Smooth muscle cell (in vitro differentiated cells): ENCODE data around the gene IL15. TPM values are rescaled to one million over a fixed set of nuclear protein-coding genes. Genes with fewer than 3 reads are reported as not detected.

Experiments
- DNase-seq: peaks from one replicate; lab custom pipeline; 2025; ENCODE audit not compliant: unreplicated experiment; lab: John Stamatoyannopoulos, UW
- H2AFZ ChIP-seq: fragments of 200-600 bp; sonication (generic); 2 replicates; pipeline ENCODE4 v1.6.0; 2016; ENCODE audit warnings: antibody characterized with exemption, low read depth, mild to moderate bottlenecking
- H3F3A ChIP-seq: fragments of 200-600 bp; sonication (generic); 2 replicates; pipeline ENCODE4 v1.6.0; 2017; ENCODE audit warnings: antibody characterized with exemption, low read depth
- H3K27ac ChIP-seq: fragments of 200-600 bp; sonication (generic); 2 replicates; pipeline ENCODE4 v1.5.1; 2016; ENCODE audit warnings: low read depth, mild to moderate bottlenecking
- H3K27me3 ChIP-seq: fragments of 200-600 bp; sonication (generic); 2 replicates; pipeline ENCODE4 v1.6.1; 2016; ENCODE audit warnings: low read depth, mild to moderate bottlenecking
- H3K36me3 ChIP-seq: fragments of 200-600 bp; sonication (generic); 2 replicates; pipeline ENCODE4 v1.5.1; 2016; ENCODE audit warnings: low read depth
- H3K4me1 ChIP-seq: fragments of 200-600 bp; sonication (generic); 2 replicates; pipeline ENCODE4 v1.5.1; 2016; ENCODE audit warnings: low read depth
- H3K4me2 ChIP-seq: fragments of 200-600 bp; sonication (generic); 2 replicates; pipeline ENCODE4 v1.6.0; 2016; ENCODE audit warnings: mild to moderate bottlenecking
- H3K4me3 ChIP-seq: fragments of 200-600 bp; sonication (generic); 2 replicates; pipeline ENCODE4 v1.5.1; 2016; ENCODE audit warnings: mild to moderate bottlenecking
- H3K79me2 ChIP-seq: fragments of 200-600 bp; sonication (generic); 2 replicates; pipeline ENCODE4 v1.6.0; 2016; ENCODE audit warnings: low read depth, mild to moderate bottlenecking
- H3K9ac ChIP-seq: fragments of 200-600 bp; sonication (generic); 2 replicates; pipeline ENCODE4 v1.6.0; 2016; ENCODE audit warnings: low read depth
- H3K9me3 ChIP-seq: fragments of 200-600 bp; sonication (generic); replicated peaks from 2 replicates; pipeline ENCODE4 v1.5.1; 2016; ENCODE audit warnings: low read depth
- H4K20me1 ChIP-seq: fragments of 200-600 bp; sonication (generic); 2 replicates; pipeline ENCODE4 v1.6.0; 2016; ENCODE audit warnings: low read depth
- WGBS: methylation state at CpG from one replicate; pipeline ENCODE4 v1.1.7; 2016; ENCODE audit warnings: low lambda C conversion rate; 5-methylcytosine and 5-hydroxymethylcytosine counted together
- polyA plus RNA-seq: library from polyadenylated mRNA; unstranded; fragments of >200 nt; fragmentation: Nextera tagmentation; extraction: Ambion mirVana; gene quantifications from 2 replicates; pipeline ENCODE4 v1.2.1, GENCODE V29; 2016
- total RNA-seq: library from RNA; depleted of rRNA; stranded (reverse); fragments of >200 nt; gene quantifications from 2 replicates; pipeline ENCODE4 v1.2.3, GENCODE V29; 2014
- TF ChIP-seq, protein P1 (sequence below): fragments of 200-600 bp; sonication (generic); IDR thresholded peaks from 2 replicates; pipeline ENCODE4 v1.5.1; 2017; ENCODE audit warnings: borderline replicate concordance, mild to moderate bottlenecking, antibody characterized with exemption; ENCODE audit not compliant: insufficient read depth, poor library complexity, severe bottlenecking

The IL15 gene
- total and polyA plus RNA-seq, 2 experiments from 2014 or later = 0.73 to 2.2 TPM

DNA sequence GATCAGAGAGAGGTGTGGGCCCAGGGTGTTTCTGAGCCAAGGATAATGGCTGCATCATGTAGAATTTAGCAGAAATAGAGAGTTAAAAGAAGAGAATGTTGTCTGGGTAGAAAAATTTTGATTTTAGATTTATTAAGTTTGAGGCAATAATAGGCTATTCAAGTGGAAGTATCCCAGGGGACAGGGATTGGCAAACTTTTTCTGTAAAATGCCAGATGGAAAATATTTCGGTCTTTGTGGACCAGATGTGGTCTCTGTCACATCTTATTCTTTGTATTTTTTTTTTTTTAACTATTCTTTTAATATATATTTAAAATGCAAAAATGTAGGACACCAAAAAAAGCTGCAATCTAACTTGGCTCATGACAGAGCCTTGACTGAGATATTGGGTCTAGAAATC lies 33.1 kb downstream of the IL15 start:
- TF ChIP-seq, protein P1, sequence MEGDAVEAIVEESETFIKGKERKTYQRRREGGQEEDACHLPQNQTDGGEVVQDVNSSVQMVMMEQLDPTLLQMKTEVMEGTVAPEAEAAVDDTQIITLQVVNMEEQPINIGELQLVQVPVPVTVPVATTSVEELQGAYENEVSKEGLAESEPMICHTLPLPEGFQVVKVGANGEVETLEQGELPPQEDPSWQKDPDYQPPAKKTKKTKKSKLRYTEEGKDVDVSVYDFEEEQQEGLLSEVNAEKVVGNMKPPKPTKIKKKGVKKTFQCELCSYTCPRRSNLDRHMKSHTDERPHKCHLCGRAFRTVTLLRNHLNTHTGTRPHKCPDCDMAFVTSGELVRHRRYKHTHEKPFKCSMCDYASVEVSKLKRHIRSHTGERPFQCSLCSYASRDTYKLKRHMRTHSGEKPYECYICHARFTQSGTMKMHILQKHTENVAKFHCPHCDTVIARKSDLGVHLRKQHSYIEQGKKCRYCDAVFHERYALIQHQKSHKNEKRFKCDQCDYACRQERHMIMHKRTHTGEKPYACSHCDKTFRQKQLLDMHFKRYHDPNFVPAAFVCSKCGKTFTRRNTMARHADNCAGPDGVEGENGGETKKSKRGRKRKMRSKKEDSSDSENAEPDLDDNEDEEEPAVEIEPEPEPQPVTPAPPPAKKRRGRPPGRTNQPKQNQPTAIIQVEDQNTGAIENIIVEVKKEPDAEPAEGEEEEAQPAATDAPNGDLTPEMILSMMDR = no peak
- 95% methylated on average over 1 of the region's 1 CpG for WGBS
- Histone ChIP-seq H3K4me2 (no peak overlapping the region), H3K27me3 (no peaks in the 10 kb centered on the region), H3K4me1 (no peaks in the 10 kb centered on the region), H2AFZ (no peak overlapping the region), H3F3A (no peaks in the 10 kb centered on the region), H3K79me2 (no peaks in the 10 kb centered on the region), H3K36me3 (no peaks in the 10 kb centered on the region), H4K20me1 (no peaks in the 10 kb centered on the region), H3K9ac (no peak overlapping the region), H3K27ac (no peak overlapping the region), H3K9me3 (no peaks in the 10 kb centered on the region), H3K4me3 (no peak overlapping the region)
- DNase-seq = no peak

DNA sequence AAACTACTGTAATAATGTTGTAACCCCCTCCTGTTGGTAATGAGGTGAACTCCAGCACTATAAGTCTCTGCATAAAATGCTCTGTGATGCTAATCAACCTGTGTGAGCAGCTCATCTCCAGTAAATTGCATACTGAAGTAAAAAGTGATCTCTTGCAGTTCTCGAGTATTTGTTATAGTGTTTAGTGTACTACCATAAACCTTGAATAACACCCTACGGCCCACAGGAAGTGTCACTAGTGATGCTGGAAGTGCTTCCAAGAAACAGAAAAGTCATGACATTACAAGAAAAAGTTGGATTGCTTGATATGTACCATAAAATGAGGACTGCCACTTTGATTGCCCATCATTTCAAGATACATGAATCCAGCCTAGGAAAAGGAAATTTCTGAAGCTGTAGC lies 39.0 kb downstream of the IL15 start:
- Histone ChIP-seq H3K27ac (no peak overlapping the region), H2AFZ (no peak overlapping the region), H3K36me3 (no peaks in the 10 kb centered on the region), H3K9ac (no peak overlapping the region), H3F3A (no peaks in the 10 kb centered on the region), H3K79me2 (no peaks in the 10 kb centered on the region), H3K4me1 (no peaks in the 10 kb centered on the region), H4K20me1 (no peaks in the 10 kb centered on the region), H3K4me3 (no peak overlapping the region), H3K9me3 (no peaks in the 10 kb centered on the region), H3K27me3 (no peaks in the 10 kb centered on the region), H3K4me2 (no peak overlapping the region)
- DNase-seq = no peak
- WGBS = 93% methylated on average over 2 of the region's 2 CpGs
- TF ChIP-seq, protein P1 = no peak

DNA sequence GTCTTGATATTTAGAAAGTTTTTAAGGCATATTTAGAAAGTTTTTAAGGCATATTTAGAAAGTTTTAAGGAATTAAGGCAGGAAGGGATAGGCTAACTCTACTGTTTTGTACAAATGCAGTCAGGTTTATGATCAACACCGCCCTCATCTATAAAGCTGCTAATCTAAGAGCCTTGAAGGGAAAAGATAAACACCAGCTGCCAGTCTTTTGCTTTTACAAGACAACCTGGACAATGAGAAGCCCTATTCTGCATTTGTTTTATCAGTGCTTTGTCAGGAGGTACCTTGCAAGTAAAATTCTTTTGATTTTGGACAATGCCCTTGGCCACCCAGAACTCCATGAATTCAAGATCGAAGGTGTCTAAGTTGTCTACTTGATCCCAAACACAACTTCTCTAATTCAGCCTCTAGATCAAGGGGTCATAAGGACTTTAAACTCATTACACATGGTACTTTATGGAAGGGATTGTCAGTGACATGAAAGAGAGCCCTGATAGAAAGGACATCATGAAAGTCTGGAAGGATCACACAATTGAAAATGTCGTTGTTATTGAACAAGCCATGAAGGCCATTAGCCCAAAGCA lies 39.8 kb downstream of the IL15 start:
- H3K79me2 ChIP-seq = no peaks in the 10 kb centered on the region
- H3F3A ChIP-seq = no peaks in the 10 kb centered on the region
- no peaks in the 10 kb centered on the region for H3K4me1 ChIP-seq
- no peaks in the 10 kb centered on the region for H3K36me3 ChIP-seq
- H3K27me3 ChIP-seq = no peaks in the 10 kb centered on the region
- H3K9me3 ChIP-seq = no peaks in the 10 kb centered on the region
- no peak overlapping the region for H3K4me3 ChIP-seq
- H4K20me1 ChIP-seq = no peaks in the 10 kb centered on the region
- H3K27ac ChIP-seq = no peak overlapping the region
- TF ChIP-seq, protein P1 = no peak
- H2AFZ ChIP-seq = no peak overlapping the region
- H3K9ac ChIP-seq = no peak overlapping the region
- no peak for DNase-seq
- H3K4me2 ChIP-seq = no peak overlapping the region
- whole genome bisulfite sequencing = 57% methylated on average over 3 of the region's 3 CpGs

DNA sequence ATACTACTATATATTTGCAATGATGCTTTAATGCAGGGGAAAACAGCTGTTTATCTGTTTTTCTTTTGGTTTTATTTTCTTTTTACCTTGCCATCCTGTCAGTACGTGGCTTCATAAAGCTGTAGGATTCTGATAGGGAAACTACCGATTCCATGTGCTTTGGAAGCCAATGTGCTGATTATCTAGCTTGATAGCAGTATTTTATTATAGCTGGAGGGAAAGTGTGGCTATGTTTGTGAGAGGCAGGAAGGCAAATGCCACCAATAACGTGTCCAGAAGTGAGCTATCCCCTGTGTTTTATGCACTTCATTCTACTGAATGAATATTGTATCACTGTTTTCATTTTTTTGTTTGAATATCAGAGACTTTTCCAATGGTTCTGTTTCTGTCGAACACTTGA lies 43.7 kb downstream of the IL15 start:
- Histone ChIP-seq H3K4me3 (no peak overlapping the region), H3K4me2 (no peak overlapping the region), H3K36me3 (no peaks in the 10 kb centered on the region), H3K27ac (no peak overlapping the region), H3K4me1 (no peaks in the 10 kb centered on the region), H3K79me2 (no peaks in the 10 kb centered on the region), H2AFZ (peak overlapping the region; percentile 47), H3K9me3 (no peaks in the 10 kb centered on the region), H3K27me3 (no peaks in the 10 kb centered on the region), H3F3A (no peaks in the 10 kb centered on the region), H4K20me1 (no peaks in the 10 kb centered on the region), H3K9ac (no peak overlapping the region)
- 63% methylated on average over 4 of the region's 4 CpGs for WGBS
- no peak for DNase-seq
- TF ChIP-seq, protein P1 = no peak
